Omental fat pad (tissue), 4 donors: ENCODE data around the gene MRPL40. TPM values are rescaled to one million over a fixed set of nuclear protein-coding genes. Genes with fewer than 3 reads are reported as not detected.

Source experiments
- ATAC-seq: fragments of 150-250 bp; one replicate; pipeline ENCODE4 v1.9.1; 2016; ENCODE audit warnings: mild to moderate bottlenecking, moderate library complexity; ENCODE audit not compliant: low FRiP score
- DNase-seq: peaks from one replicate; pipeline ENCODE4 v3.0.0-alpha.2; 2019; ENCODE audit warnings: low spot score
- CTCF ChIP-seq, 3 donors: fragments of 450-650 bp; IDR thresholded peaks; one replicate each; pipeline ENCODE4 v1.5.1; 2016 to 2017; ENCODE audit warnings: antibody characterized with exemption in 3 of 3, mild to moderate bottlenecking in 3 of 3, moderate library complexity in 2 of 3
- total RNA-seq, 4 donors: library from RNA; depleted of rRNA; stranded (reverse); fragments of >200 nt; gene quantifications; one replicate each; pipeline ENCODE4 v1.1.0, GENCODE V29; 2016

The MRPL40 gene
- 10 to 100 TPM; 17.3 to 25.9 (median 24.0) TPM for total RNA-seq

- TF ChIP-seq CTCF (IDR thresholded peaks at IDR 0.05) = no peak
- DNase-seq (peak; percentile 57), ATAC-seq (peak; percentile 97)
These were observed at the start of gene MRPL40 for GRCh38 chr22:19432133-19432851. Gene MRPL40 (plus strand): TSS chr22:19432545. CDS start chr22:19432555, 10 bp downstream.

- TF ChIP-seq CTCF (IDR thresholded peaks at IDR 0.05) = no peak
- DNase-seq (no peak), ATAC-seq (no peak)
These were observed 49.1 kb upstream of the MRPL40 start for GRCh38 chr22:19383292-19383691.

- no peak for TF ChIP-seq CTCF (IDR thresholded peaks at IDR 0.05)
- ATAC-seq (no peak), DNase-seq (no peak)
These were observed 47.0 kb upstream of the MRPL40 start for GRCh38 chr22:19385221-19385906.

- TF ChIP-seq CTCF (IDR thresholded peaks at IDR 0.05) = no peak
- no peak for DNase-seq
- ATAC-seq = no peak
These were observed 46.1 kb upstream of the MRPL40 start for GRCh38 chr22:19386248-19386647.

GRCh38 chr22:19387038-19387437, 45.3 kb upstream of the MRPL40 start:
- DNase-seq = no peak
- no peak for TF ChIP-seq CTCF (IDR thresholded peaks at IDR 0.05)
- ATAC-seq = no peak

- DNase-seq (no peak), ATAC-seq (no peak)
- TF ChIP-seq CTCF (IDR thresholded peaks at IDR 0.05) = no peak
These were observed 44.8 kb upstream of the MRPL40 start for GRCh38 chr22:19387575-19387974.

GRCh38 chr22:19393704-19394103, 38.6 kb upstream of the MRPL40 start:
- ATAC-seq (no peak), DNase-seq (no peak)
- TF ChIP-seq CTCF (IDR thresholded peaks at IDR 0.05) = no peak
